T-helper 9 cell (primary cell): Measurements from ENCODE around the gene IL5.
A peak's percentile ranks its signal among the peaks of the same experiment; 100 is the strongest.

Experiments used
- DNase-seq: peaks from one replicate; pipeline ENCODE4 v3.0.0-alpha.2; 2020

Gene IL5

GRCh38 chr5:132498152-132498551 lies 45.2 kb downstream of the IL5 start:
- DNase-seq = no peak

DNA sequence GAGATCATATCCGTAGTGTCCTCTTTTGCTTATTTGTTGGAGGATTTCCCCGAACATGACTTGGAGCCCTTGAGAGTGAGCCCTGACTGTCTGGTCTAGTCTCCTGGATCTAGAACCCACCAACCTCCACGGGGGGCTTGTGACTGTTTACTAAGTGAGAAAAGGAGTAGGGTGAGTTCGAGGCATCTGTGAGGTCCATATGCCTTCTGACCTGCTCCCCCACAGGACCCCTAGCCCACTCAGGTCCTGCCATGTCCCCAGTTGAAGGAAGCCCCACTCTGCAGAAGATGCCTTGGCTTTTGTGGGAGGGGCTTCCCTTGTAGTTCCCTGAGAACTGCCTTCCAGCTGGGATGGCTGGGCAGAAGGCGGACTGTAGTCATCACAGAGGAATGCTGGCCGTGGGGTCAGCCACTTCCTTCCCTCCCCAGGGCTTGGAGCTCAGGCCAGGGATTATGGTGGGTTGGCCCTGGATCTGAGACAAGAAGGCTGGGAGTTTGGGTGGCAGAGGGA lies 45.8 kb downstream of the IL5 start:
- DNase-seq = no peak

GRCh38 chr5:132496631-132497487 lies 46.5 kb downstream of the IL5 start:
- DNase-seq = no peak

GRCh38 chr5:132496191-132496630 lies 47.1 kb downstream of the IL5 start:
- peak; percentile 78 for DNase-seq

GRCh38 chr5:132495667-132496190 lies 47.6 kb downstream of the IL5 start:
- peak; percentile 48 for DNase-seq

DNA sequence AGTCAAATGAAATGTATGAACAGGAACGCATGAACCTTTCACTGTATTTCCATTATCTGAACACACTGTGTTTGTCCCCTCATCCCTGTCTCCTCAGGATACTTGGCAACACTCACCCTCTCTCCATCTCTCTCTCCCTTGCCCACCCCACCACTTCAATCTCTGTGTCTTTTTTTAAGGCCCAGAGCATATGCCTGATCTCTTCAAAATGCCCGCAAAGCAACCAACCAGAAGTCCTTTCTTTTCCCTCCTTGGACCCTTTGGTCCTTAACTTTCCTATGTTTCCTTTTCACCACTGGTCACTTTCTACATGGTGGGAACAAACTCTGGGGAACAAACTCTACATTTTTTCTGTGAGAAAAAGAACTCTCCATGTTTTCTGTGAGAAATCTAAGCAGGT lies 49.5 kb downstream of the IL5 start:
- no peak for DNase-seq

DNA sequence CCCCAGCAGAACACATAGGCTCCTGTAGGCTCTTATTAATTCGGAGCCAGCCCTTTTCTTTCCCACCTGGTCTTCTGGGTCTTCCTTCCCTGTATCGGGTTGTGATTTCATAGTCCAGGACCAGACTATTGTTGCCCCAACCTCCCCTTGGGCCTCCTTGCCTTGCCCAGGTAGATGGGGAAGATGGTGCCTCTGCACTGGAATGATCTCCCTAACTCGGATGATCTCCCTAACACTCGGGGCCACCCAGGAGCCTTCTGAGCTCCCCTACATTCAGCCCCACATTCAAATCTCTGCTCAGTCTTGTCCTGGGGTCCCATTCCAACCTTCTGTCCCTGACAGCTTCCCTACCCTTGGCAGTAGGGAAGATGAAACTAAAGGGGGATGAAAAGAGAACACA lies 50.1 kb downstream of the IL5 start:
- DNase-seq = no peak

DNA sequence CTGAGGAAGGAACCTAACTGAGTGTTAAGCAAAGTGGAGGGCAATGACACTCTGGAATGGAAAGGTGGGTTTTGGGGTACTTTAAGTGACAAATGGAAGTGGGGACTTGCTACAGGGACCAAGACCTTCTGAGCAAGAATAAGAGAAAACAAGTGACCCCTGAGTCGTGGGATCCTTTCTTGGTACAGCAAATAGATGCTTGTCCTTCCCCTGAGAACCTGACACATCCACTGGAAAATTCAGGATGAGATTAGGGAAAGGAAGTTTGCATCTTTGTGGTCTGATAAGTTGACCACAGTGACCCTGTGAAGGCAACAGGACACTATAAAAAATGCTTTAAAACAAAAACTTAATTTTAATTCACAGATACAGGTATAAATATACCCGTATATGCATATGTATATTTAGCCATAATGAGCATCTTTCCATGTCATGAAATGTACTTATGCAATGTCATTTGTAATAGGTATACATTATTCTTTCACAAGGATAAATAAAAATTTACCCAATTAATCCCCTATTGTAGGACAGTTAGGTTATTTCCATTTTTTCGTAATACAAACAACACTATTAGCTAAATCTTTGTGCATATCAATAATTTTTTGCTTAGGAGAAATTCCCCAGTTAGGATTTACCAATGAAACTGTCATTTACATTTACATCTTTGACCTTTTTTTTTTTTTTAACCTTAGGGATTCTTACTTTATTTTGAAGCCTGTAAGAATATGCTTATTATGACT lies 50.8 kb downstream of the IL5 start:
- no peak for DNase-seq
